ENCODE measurements around the gene EFCAB6.

The EFCAB6 gene

GRCh38 chr22:43859176-43859575, 47.1 kb upstream of the EFCAB6 start:
- no peak for TF ChIP-seq CTCF (IDR thresholded peaks at IDR 0.05; ENCODE audit: poor library complexity, severe bottlenecking)
- no peaks in the 10 kb centered on the region for H3K27me3 ChIP-seq (ENCODE audit: insufficient read depth, poor library complexity, severe bottlenecking)
- ATAC-seq (ENCODE audit: low read depth) (no peak), DNase-seq (ENCODE audit: low spot score) (no peak)
- no peaks in the 10 kb centered on the region for H3K36me3 ChIP-seq (ENCODE audit: low read depth)
- no peaks in the 10 kb centered on the region for H3K4me1 ChIP-seq (ENCODE audit: insufficient read depth, poor library complexity, severe bottlenecking)
- H3K4me3 ChIP-seq (ENCODE audit: severe bottlenecking) = no peak overlapping the region
- H3K9me3 ChIP-seq (ENCODE audit: severe bottlenecking) = no peaks in the 10 kb centered on the region
- H3K27ac ChIP-seq (ENCODE audit: poor library complexity, severe bottlenecking) = no peak overlapping the region

DNA sequence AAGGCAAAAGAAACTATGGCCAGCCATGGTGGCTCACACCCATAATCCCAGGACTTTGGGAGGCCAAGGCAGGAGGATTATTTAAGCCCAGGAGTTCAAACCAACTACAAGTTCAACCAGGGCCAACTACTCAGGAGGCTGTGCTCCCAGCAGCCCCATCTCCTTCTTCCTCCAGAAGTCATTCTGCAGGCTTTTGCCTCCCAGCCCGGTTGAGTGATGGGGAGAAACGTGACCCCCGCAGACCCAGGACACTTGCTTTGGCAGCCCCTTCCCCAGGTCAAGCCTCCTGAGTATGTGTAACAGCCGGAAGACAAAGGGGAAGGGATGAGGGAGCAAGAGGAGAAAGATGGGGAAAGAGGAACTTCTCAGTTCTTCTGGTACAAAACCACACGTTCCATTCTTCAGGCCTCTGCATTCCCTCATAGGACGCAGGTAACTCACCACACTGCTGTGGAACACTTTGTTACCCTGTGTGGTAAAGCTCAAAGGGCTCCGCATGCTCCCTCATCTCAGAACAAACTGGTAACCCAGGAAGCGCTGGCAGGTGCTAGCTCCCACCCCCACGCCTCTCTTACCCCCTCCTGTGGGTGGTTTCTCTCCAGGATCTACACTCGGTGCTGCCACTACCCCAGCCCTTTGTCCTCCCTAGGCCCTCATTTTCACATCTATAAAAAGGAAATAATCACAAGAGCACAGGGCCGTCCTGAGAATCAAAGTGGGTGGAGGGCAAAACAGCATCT, 46.2 kb upstream of the EFCAB6 start:
- DNase-seq (ENCODE audit: low spot score) = no peak
- ATAC-seq (ENCODE audit: low read depth) = no peak
- H3K4me1 ChIP-seq (ENCODE audit: insufficient read depth, poor library complexity, severe bottlenecking) = no peaks in the 10 kb centered on the region
- H3K27me3 ChIP-seq (ENCODE audit: insufficient read depth, poor library complexity, severe bottlenecking) = no peaks in the 10 kb centered on the region
- no peaks in the 10 kb centered on the region for H3K9me3 ChIP-seq (ENCODE audit: severe bottlenecking)
- no peaks in the 10 kb centered on the region for H3K36me3 ChIP-seq (ENCODE audit: low read depth)
- H3K27ac ChIP-seq (ENCODE audit: poor library complexity, severe bottlenecking) = no peak overlapping the region
- no peak overlapping the region for H3K4me3 ChIP-seq (ENCODE audit: severe bottlenecking)
- TF ChIP-seq CTCF (IDR thresholded peaks at IDR 0.05; ENCODE audit: poor library complexity, severe bottlenecking) = no peak

DNA sequence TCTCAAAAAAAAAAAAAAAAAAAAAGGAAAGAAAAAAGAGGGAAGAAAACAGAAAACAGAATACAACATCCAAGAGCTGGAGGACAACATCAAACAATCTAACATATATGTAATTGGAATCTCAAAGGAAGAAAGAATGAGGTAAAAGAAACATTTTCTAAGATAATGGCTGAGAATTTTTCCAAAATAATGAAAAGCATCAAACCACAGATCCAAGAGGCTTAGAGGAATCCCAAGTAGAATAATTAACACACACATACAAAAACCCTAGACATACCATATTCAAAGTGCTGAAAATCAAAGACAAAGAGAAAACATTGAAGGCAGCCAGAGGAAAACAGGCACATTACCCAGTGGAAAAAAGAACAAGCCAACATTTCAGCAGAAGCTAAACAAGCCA, 45.3 kb upstream of the EFCAB6 start:
- no peaks in the 10 kb centered on the region for H3K27me3 ChIP-seq (ENCODE audit: insufficient read depth, poor library complexity, severe bottlenecking)
- DNase-seq (ENCODE audit: low spot score) = no peak
- H3K36me3 ChIP-seq (ENCODE audit: low read depth) = no peaks in the 10 kb centered on the region
- no peak for TF ChIP-seq CTCF (IDR thresholded peaks at IDR 0.05; ENCODE audit: poor library complexity, severe bottlenecking)
- no peaks in the 10 kb centered on the region for H3K9me3 ChIP-seq (ENCODE audit: severe bottlenecking)
- no peak overlapping the region for H3K27ac ChIP-seq (ENCODE audit: poor library complexity, severe bottlenecking)
- no peak for ATAC-seq (ENCODE audit: low read depth)
- no peaks in the 10 kb centered on the region for H3K4me1 ChIP-seq (ENCODE audit: insufficient read depth, poor library complexity, severe bottlenecking)
- H3K4me3 ChIP-seq (ENCODE audit: severe bottlenecking) = no peak overlapping the region

- ATAC-seq (ENCODE audit: low read depth) = no peak
- Histone ChIP-seq H3K27me3 (ENCODE audit: insufficient read depth, poor library complexity, severe bottlenecking) (no peaks in the 10 kb centered on the region), H3K4me3 (ENCODE audit: severe bottlenecking) (no peak overlapping the region)
Measured at GRCh38 chr22:43855431-43855830, 43.3 kb upstream of the EFCAB6 start.

More at GRCh38 chr22:43855431-43855830, 43.3 kb upstream of the EFCAB6 start:
- Histone ChIP-seq H3K4me1 (ENCODE audit: insufficient read depth, poor library complexity, severe bottlenecking) (no peaks in the 10 kb centered on the region), H3K36me3 (ENCODE audit: low read depth) (no peaks in the 10 kb centered on the region), H3K27ac (ENCODE audit: poor library complexity, severe bottlenecking) (no peak overlapping the region), H3K9me3 (ENCODE audit: severe bottlenecking) (no peaks in the 10 kb centered on the region)
- DNase-seq (ENCODE audit: low spot score) = no peak
- TF ChIP-seq CTCF (IDR thresholded peaks at IDR 0.05; ENCODE audit: poor library complexity, severe bottlenecking) = no peak
